Nephron progenitor cell (in vitro differentiated cells): Measurements from ENCODE around the gene CAMK2G.
"Not testable (repeated sequence)": the region's sequence is repeated elsewhere in the genome, so short reads cannot be mapped to it uniquely, and the experiment has no call there.

ENCODE experiments used
- DNase-seq: peaks from one replicate; pipeline ENCODE4 v3.0.0; 2021
- H3K27ac Mint-ChIP-seq: 2 replicates; pipeline ENCODE4 v1.8.0; 2021; ENCODE audit warnings: mild to moderate bottlenecking, moderate library complexity, mixed read lengths
- H3K27me3 Mint-ChIP-seq: 2 replicates; pipeline ENCODE4 v1.8.0; 2021; ENCODE audit warnings: mild to moderate bottlenecking, low read depth, mixed read lengths; ENCODE audit not compliant: poor library complexity
- H3K36me3 Mint-ChIP-seq: 2 replicates; pipeline ENCODE4 v1.8.0; 2021; ENCODE audit warnings: low read depth, mixed read lengths
- H3K4me1 Mint-ChIP-seq: 2 replicates; pipeline ENCODE4 v1.8.0; 2021; ENCODE audit warnings: mixed read lengths
- H3K4me3 Mint-ChIP-seq: 2 replicates; pipeline ENCODE4 v1.8.0; 2021; ENCODE audit warnings: mild to moderate bottlenecking, moderate library complexity, mixed read lengths
- H3K9me3 Mint-ChIP-seq: 2 replicates; pipeline ENCODE4 v1.8.0; 2021; ENCODE audit warnings: mild to moderate bottlenecking, moderate library complexity, mixed read lengths
- CTCF ChIP-seq: fragments of 200-600 bp; sonication (generic); IDR thresholded peaks from 2 replicates; pipeline ENCODE4 v1.5.0; 2021; ENCODE audit warnings: antibody characterized with exemption

The CAMK2G gene

GRCh38 chr10:73891540-73891939 is 17.2 kb upstream of the CAMK2G start:
- TF ChIP-seq CTCF, result no peak
- H3K36me3 Mint-ChIP-seq, result no peaks in the 10 kb centered on the region
- peaks cover 21% of the 10 kb centered on the region for H3K4me1 Mint-ChIP-seq
- no peak overlapping the region for H3K4me3 Mint-ChIP-seq
- H3K27me3 Mint-ChIP-seq, result peaks cover 4% of the 10 kb centered on the region
- no peak for DNase-seq
- peak overlapping the region; percentile 46 for H3K27ac Mint-ChIP-seq
- no peaks in the 10 kb centered on the region for H3K9me3 Mint-ChIP-seq

- not testable (repeated sequence) for H3K36me3 Mint-ChIP-seq, H3K27me3 Mint-ChIP-seq, H3K4me3 Mint-ChIP-seq, DNase-seq, H3K27ac Mint-ChIP-seq, H3K9me3 Mint-ChIP-seq
- H3K4me1 Mint-ChIP-seq, result peaks cover 26% of the 10 kb centered on the region
Observed at GRCh38 chr10:73890830-73891229, 16.5 kb upstream of the CAMK2G start.

- DNase-seq, result no peak
- TF ChIP-seq CTCF, result no peak
- no peak overlapping the region for H3K4me3 Mint-ChIP-seq
- no peak overlapping the region for H3K27ac Mint-ChIP-seq
- H3K9me3 Mint-ChIP-seq, result no peaks in the 10 kb centered on the region
- H3K36me3 Mint-ChIP-seq, result no peaks in the 10 kb centered on the region
- peaks cover 26% of the 10 kb centered on the region for H3K4me1 Mint-ChIP-seq
- H3K27me3 Mint-ChIP-seq, result peaks cover 4% of the 10 kb centered on the region
Observed at GRCh38 chr10:73890261-73890660, 15.9 kb upstream of the CAMK2G start.

- DNase-seq, H3K9me3 Mint-ChIP-seq: not testable (repeated sequence)
- H3K4me1 Mint-ChIP-seq, result peaks cover 26% of the 10 kb centered on the region
Observed at GRCh38 chr10:73889416-73889815, 15.1 kb upstream of the CAMK2G start.

GRCh38 chr10:73889014-73889413 is 14.7 kb upstream of the CAMK2G start:
- H3K9me3 Mint-ChIP-seq, result no peaks in the 10 kb centered on the region
- H3K27ac Mint-ChIP-seq, result no peak overlapping the region
- TF ChIP-seq CTCF, result no peak
- no peaks in the 10 kb centered on the region for H3K36me3 Mint-ChIP-seq
- no peak for DNase-seq
- peaks cover 26% of the 10 kb centered on the region for H3K4me1 Mint-ChIP-seq
- H3K4me3 Mint-ChIP-seq, result no peak overlapping the region
- peaks cover 4% of the 10 kb centered on the region for H3K27me3 Mint-ChIP-seq

More at GRCh38 chr10:73889416-73889815, 15.1 kb upstream of the CAMK2G start:
- H3K27me3 Mint-ChIP-seq, H3K27ac Mint-ChIP-seq, H3K4me3 Mint-ChIP-seq, H3K36me3 Mint-ChIP-seq: not testable (repeated sequence)

- Mint-ChIP-seq H3K27ac (no peak overlapping the region), H3K27me3 (peaks cover 2% of the 10 kb centered on the region), H3K4me1 (peaks cover 26% of the 10 kb centered on the region), H3K36me3 (no peaks in the 10 kb centered on the region), H3K9me3 (no peaks in the 10 kb centered on the region), H3K4me3 (no peak overlapping the region)
- TF ChIP-seq CTCF, result no peak
- DNase-seq, result no peak
Observed at GRCh38 chr10:73888514-73888913, 14.2 kb upstream of the CAMK2G start.

GRCh38 chr10:73887294-73888039 is 13.1 kb upstream of the CAMK2G start:
- no peak for TF ChIP-seq CTCF
- Mint-ChIP-seq H3K27me3 (no peaks in the 10 kb centered on the region), H3K27ac (no peak overlapping the region), H3K4me3 (no peak overlapping the region), H3K9me3 (no peaks in the 10 kb centered on the region), H3K4me1 (peaks cover 23% of the 10 kb centered on the region), H3K36me3 (no peaks in the 10 kb centered on the region)
- DNase-seq, result no peak
